ENCODE measurements around the gene SUFU. TPM values are rescaled to one million over a fixed set of nuclear protein-coding genes. Genes with fewer than 3 reads are reported as not detected.
A peak's percentile ranks its signal among the peaks of the same experiment; 100 is the strongest.

SUFU gene
- total and polyA plus RNA-seq, 2 of the 4 experiments (the other 2 are of a cell fraction) = 2.2 to 11.0 TPM

- DNase-seq = peak; percentile 92
- peak overlapping the region; percentile 87 for H2AK5ac ChIP-seq (ENCODE audit: low read depth, low read length)
- intact Hi-C loops (cut with micrococcal nuclease) = loop anchor here (1.0 kb wide), 1 partner anchor 39 kb away; no protein-coding TSS in a partner anchor
- peak overlapping the region; percentile 86 for H2BK5ac ChIP-seq (ENCODE audit: low read depth, low read length, poor library complexity, severe bottlenecking)
- peak overlapping the region; percentile 74 for H3K14ac ChIP-seq (replicated peaks; ENCODE audit: low read depth, low read length)
- peak overlapping the region; percentile 58 for H2AFZ ChIP-seq (replicated peaks; ENCODE audit: low read length, poor library complexity)
- dilution Hi-C loops (cut with HindIII; ENCODE audit: low sequenced_read_pairs, unreplicated experiment) = no loop called here
- peak; percentile 55 for ATAC-seq (ENCODE audit: low read depth)
- no CpG with 5 or more reads among the region's 6 CpGs for WGBS, 2 experiments (ENCODE audit: extremely low coverage in 2 of 2, insufficient read length in 1 of 2)
- H3K56ac ChIP-seq (ENCODE audit: extremely low read depth, insufficient read depth, low read length) = peak overlapping the region; percentile 32
- H3K4ac ChIP-seq (ENCODE audit: low read depth, low read length) = peak overlapping the region; percentile 92
- H3K23ac ChIP-seq (ENCODE audit: low read depth, low read length) = peak overlapping the region; percentile 93
- H3K36me3 ChIP-seq (ENCODE audit: control insufficient read depth, insufficient read depth, low read length) = peaks cover 17% of the 10 kb centered on the region
- peak overlapping the region; percentile 66 for H3K18ac ChIP-seq (ENCODE audit: low read depth, low read length)
- H4K20me1 ChIP-seq (ENCODE audit: insufficient read depth, low read length) = no peaks in the 10 kb centered on the region
- POLR2A ChIA-PET (ENCODE audit: unreplicated experiment) = interaction anchor here (0.5 kb wide), 1 partner anchor 1313 kb away, joined by 3 read pairs; the partner anchor contains the start of gene STN1
- no TSS peak for BruUV-seq (replicated peaks)
- peak overlapping the region; percentile 21 to 87; a peak in 2 of 4 replicates for H4K8ac ChIP-seq (ENCODE audit: low read depth in 2 of 2, low read length in 2 of 2)
- peak overlapping the region; percentile 70; the same call in 1 of the 3 replicates for H2BK15ac ChIP-seq (ENCODE audit: low read depth, low read length)
- no peak overlapping the region; the same call in 1 of the 2 replicates for H4K5ac ChIP-seq (ENCODE audit: low read depth, low read length)
- peak overlapping the region; percentile 88 for H2BK20ac ChIP-seq (ENCODE audit: low read depth, low read length)
- no peaks in the 10 kb centered on the region for H3K27me3 ChIP-seq (ENCODE audit: control insufficient read depth, insufficient read depth, low read length)
- CTCF ChIA-PET = interaction anchor here (1.1 kb wide), 1 partner anchor 9 kb away, joined by 3 read pairs; no protein-coding TSS in a partner anchor
- H3K9ac ChIP-seq (ENCODE audit: low read depth, low read length) = peak overlapping the region; percentile 29; the same call in 1 of the 2 replicates
- peak overlapping the region; percentile 86 for H3K27ac ChIP-seq (ENCODE audit: insufficient read depth, low read length)
- peaks cover 37% of the 10 kb centered on the region for H3K9me1 ChIP-seq (ENCODE audit: insufficient read depth, low read length)
- no peak overlapping the region for H3K4me3 ChIP-seq (ENCODE audit: insufficient read depth, low read depth, low read length)
- H2AK9ac ChIP-seq (replicated peaks; ENCODE audit: low read depth, low read length, poor library complexity) = peak overlapping the region; percentile 65
- H3K9me3 ChIP-seq (ENCODE audit: control insufficient read depth, insufficient read depth, low read length) = no peaks in the 10 kb centered on the region
- peaks cover 43% of the 10 kb centered on the region for H3K4me1 ChIP-seq (ENCODE audit: control insufficient read depth, insufficient read depth, low read length)
- H4K91ac ChIP-seq (ENCODE audit: insufficient read depth, low read depth, low read length) = peak overlapping the region; percentile 63
- in situ Hi-C loops (cut with MboI; ENCODE audit: low sequenced_read_pairs) = no loop called here
- H2BK120ac ChIP-seq (ENCODE audit: low read depth, low read length) = peak overlapping the region; percentile 91
- peaks cover 10 to 45% of the 10 kb centered on the region in 2 experiments; a peak in 3 of 4 replicates for H3K79me1 ChIP-seq (ENCODE audit: low read depth in 1 of 2, low read length in 2 of 2)
- H3K4me2 ChIP-seq (ENCODE audit: low read depth, low read length) = peak overlapping the region; percentile 32
- TF ChIP-seq FOS (IDR thresholded peaks at IDR 0.05; ENCODE audit: low read depth, low read length) (peak; percentile 98), MAFK (IDR thresholded peaks at IDR 0.05; ENCODE audit: low read depth, low read length) (no peak; the same call in 1 of the 2 replicates), POLR2A (IDR thresholded peaks at IDR 0.05; ENCODE audit: low read depth, low read length) (no peak), RFX5 (IDR thresholded peaks at IDR 0.05; ENCODE audit: low read depth, low read length) (no peak), CEBPB (IDR thresholded peaks at IDR 0.05; ENCODE audit: low read depth, low read length) (peak; percentile 100), MAZ (IDR thresholded peaks at IDR 0.05; ENCODE audit: borderline replicate concordance, low read depth, low read length) (peak; percentile 67), NFE2L2 (IDR thresholded peaks at IDR 0.05; ENCODE audit: low read depth, low read length) (0 out of 2 replicates have a peak, but pooled peaks have one; percentile 7), RAD21 (IDR thresholded peaks at IDR 0.05; ENCODE audit: low read length) (no peak), RCOR1 (IDR thresholded peaks at IDR 0.05; ENCODE audit: insufficient replicate concordance, low read length) (peak; percentile 41), CHD1 (IDR thresholded peaks at IDR 0.05; ENCODE audit: low read depth, low read length) (no peak), SMC3 (IDR thresholded peaks at IDR 0.05; ENCODE audit: low read depth, low read length) (no peak; the same call in 1 of the 2 replicates), BHLHE40 (IDR thresholded peaks at IDR 0.05; ENCODE audit: low read depth, low read length) (peak; percentile 64; the same call in 1 of the 2 replicates)
- TF ChIP-seq, protein P1, sequence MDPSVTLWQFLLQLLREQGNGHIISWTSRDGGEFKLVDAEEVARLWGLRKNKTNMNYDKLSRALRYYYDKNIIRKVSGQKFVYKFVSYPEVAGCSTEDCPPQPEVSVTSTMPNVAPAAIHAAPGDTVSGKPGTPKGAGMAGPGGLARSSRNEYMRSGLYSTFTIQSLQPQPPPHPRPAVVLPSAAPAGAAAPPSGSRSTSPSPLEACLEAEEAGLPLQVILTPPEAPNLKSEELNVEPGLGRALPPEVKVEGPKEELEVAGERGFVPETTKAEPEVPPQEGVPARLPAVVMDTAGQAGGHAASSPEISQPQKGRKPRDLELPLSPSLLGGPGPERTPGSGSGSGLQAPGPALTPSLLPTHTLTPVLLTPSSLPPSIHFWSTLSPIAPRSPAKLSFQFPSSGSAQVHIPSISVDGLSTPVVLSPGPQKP (IDR thresholded peaks at IDR 0.05; ENCODE audit: borderline replicate concordance, low read depth, low read length) = no peak
- TF ChIP-seq, protein P2, sequence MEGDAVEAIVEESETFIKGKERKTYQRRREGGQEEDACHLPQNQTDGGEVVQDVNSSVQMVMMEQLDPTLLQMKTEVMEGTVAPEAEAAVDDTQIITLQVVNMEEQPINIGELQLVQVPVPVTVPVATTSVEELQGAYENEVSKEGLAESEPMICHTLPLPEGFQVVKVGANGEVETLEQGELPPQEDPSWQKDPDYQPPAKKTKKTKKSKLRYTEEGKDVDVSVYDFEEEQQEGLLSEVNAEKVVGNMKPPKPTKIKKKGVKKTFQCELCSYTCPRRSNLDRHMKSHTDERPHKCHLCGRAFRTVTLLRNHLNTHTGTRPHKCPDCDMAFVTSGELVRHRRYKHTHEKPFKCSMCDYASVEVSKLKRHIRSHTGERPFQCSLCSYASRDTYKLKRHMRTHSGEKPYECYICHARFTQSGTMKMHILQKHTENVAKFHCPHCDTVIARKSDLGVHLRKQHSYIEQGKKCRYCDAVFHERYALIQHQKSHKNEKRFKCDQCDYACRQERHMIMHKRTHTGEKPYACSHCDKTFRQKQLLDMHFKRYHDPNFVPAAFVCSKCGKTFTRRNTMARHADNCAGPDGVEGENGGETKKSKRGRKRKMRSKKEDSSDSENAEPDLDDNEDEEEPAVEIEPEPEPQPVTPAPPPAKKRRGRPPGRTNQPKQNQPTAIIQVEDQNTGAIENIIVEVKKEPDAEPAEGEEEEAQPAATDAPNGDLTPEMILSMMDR (conservative IDR thresholded peaks at IDR 0.05; ENCODE audit: low read depth, low read length) = no peak
- TF ChIP-seq, protein P3, sequence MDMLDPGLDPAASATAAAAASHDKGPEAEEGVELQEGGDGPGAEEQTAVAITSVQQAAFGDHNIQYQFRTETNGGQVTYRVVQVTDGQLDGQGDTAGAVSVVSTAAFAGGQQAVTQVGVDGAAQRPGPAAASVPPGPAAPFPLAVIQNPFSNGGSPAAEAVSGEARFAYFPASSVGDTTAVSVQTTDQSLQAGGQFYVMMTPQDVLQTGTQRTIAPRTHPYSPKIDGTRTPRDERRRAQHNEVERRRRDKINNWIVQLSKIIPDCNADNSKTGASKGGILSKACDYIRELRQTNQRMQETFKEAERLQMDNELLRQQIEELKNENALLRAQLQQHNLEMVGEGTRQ (IDR thresholded peaks at IDR 0.05; ENCODE audit: low read depth, low read length) = no peak
Observed at GRCh38 chr10:102604439-102604841, 100.7 kb downstream of the SUFU start.

All from IMR-90 (cell line).